VCaP (cell line): ENCODE measurements around the gene TMEM89.

Experiments
- H3K27ac ChIP-seq: fragments of 450-650 bp; 2 replicates; pipeline ENCODE4 v1.5.1; 2017
- CTCF ChIP-seq: fragments of 450-650 bp; conservative IDR thresholded peaks from 2 replicates; pipeline ENCODE4 v1.5.1; 2017; ENCODE audit warnings: mild to moderate bottlenecking, moderate library complexity

The TMEM89 gene

GRCh38 chr3:48631516-48632448, 10.2 kb upstream of the TMEM89 start:
- no peak for TF ChIP-seq CTCF
- H3K27ac ChIP-seq = no peak overlapping the region

GRCh38 chr3:48630833-48631232, 9.3 kb upstream of the TMEM89 start:
- TF ChIP-seq CTCF = no peak
- no peak overlapping the region for H3K27ac ChIP-seq

GRCh38 chr3:48630407-48630806, 8.8 kb upstream of the TMEM89 start:
- no peak overlapping the region for H3K27ac ChIP-seq
- no peak for TF ChIP-seq CTCF

GRCh38 chr3:48629894-48630293, 8.3 kb upstream of the TMEM89 start:
- TF ChIP-seq CTCF = no peak
- H3K27ac ChIP-seq = no peak overlapping the region

- TF ChIP-seq CTCF = no peak
- H3K27ac ChIP-seq = no peak overlapping the region
Observed at GRCh38 chr3:48628277-48629017, 6.9 kb upstream of the TMEM89 start.

- H3K27ac ChIP-seq = peak overlapping the region; percentile 95
- no peak for TF ChIP-seq CTCF
Observed at GRCh38 chr3:48625600-48625999, 4.0 kb upstream of the TMEM89 start.

- no peak for TF ChIP-seq CTCF
- H3K27ac ChIP-seq = peak overlapping the region; percentile 95
Observed at GRCh38 chr3:48624767-48625166, 3.2 kb upstream of the TMEM89 start.
